GM12874 (cell line): Measurements from ENCODE around the gene ST3GAL6.

ENCODE experiments used
- CTCF ChIP-seq: IDR thresholded peaks from 2 replicates; pipeline ENCODE4 v1.5.1; 2011; ENCODE audit warnings: low read depth, mild to moderate bottlenecking, control low read depth, low read length, moderate library complexity; ENCODE audit not compliant: insufficient read depth

ST3GAL6 gene

DNA sequence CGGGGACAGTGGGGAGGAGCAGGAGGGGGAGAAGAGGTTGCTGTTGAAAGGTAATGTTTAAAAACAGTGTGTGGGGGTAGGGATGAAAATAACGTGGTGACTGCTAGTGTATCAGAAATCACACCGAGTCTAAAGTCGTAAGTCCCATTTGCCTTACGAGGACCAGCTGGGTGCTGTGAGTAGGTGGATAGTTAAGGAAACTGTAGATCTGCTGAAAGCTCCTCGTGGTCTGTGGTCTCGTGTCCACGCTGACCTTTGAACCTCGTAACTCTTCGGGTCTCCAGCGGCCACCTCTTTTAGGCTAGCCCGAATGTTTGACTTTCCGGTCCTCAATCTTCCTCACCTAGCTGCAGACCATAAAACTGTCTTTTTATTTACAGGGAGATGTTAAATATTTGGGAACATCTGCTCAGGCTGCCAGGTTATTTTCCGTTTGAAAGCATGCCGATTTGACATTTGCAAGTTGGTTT is 29.3 kb upstream of the ST3GAL6 start:
- no peak for TF ChIP-seq CTCF

DNA sequence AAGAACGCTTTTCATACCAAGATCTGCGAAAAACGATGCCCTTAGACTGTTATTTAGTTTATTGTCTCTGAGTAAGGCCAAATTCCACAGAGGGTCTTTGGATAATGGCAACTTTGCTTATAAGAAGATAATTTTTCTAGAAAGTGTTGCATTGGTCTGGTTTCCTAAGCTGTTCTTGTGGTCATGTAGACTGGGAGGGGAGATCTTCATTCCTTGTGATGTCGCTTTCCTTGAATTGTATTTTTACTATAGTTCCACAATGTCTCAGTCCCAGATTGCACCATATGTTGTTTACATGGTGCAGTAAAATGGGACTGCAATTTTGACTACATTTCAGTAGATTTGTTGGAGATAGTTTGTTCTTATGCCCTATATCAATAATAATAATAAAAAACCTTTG is 28.8 kb upstream of the ST3GAL6 start:
- no peak for TF ChIP-seq CTCF

GRCh38 chr3:98734735-98735134 is 28.4 kb upstream of the ST3GAL6 start:
- no peak for TF ChIP-seq CTCF

DNA sequence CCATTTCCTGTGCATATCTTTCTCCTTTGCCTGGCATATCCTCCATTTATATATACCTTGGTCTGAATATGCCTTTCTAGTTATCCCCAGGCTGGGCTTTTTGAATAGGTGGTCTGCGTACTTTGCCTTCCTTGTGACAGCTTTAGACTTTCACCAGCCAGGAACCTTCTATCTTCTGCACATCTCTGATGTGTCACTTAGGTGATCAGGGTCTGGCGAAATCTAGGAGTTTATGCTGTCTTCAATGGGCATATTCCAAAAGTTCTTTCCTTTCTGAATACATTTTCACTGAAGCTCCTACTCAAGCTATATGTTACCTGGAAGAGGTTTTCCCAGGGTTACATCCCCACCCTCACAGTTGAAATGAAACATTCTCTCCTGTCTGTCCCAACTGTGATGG is 27.8 kb upstream of the ST3GAL6 start:
- no peak for TF ChIP-seq CTCF

- no peak for TF ChIP-seq CTCF
These were observed 27.3 kb upstream of the ST3GAL6 start for GRCh38 chr3:98735761-98736269.

- no peak for TF ChIP-seq CTCF
These were observed 25.8 kb upstream of the ST3GAL6 start for GRCh38 chr3:98737301-98737700.

GRCh38 chr3:98739266-98739665 is 23.9 kb upstream of the ST3GAL6 start:
- TF ChIP-seq CTCF: no peak

DNA sequence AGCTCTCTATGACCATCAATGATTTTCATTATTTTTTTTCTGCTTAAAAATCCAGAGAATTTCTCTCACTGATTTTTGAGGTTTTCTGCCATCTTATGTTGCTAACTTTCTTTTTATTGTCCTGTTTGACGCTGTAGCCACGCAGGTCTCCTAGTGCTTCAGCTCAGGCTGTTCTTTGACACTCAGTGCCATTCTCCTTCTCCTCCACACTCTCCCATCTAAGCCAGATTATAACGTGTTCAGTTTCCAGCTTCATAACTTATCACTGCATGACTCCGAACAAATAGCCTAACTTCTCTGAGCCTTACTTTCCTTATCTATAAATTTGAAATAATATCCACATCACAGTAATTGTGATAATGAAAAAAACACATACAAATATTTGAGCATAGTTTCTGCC is 22.8 kb upstream of the ST3GAL6 start:
- TF ChIP-seq CTCF: no peak
